Right lobe of liver (tissue), 4 donors: ENCODE data around the gene HEXIM2.

Source experiments
- POLR2A ChIP-seq: fragments of 450-650 bp; IDR thresholded peaks from one replicate; pipeline ENCODE4 v1.6.1; 2017; ENCODE audit warnings: antibody characterized with exemption, mild to moderate bottlenecking
- TF ChIP-seq, protein P1 (sequence below), 4 donors: fragments of 200-600 bp in 3 of 4; fragments of 450-650 bp in 1 of 4; IDR thresholded peaks; one replicate each; pipeline versions ENCODE4 v1.5.1 to v1.8.0; 2016 to 2022; ENCODE audit warnings: antibody characterized with exemption in 4 of 4, mild to moderate bottlenecking in 2 of 4
- donor health status: DM: no; HTN: no; CAD: no.
- donor health status: DM: no; HTN: no; CAD: no.
- donor health status: DM: no; HTN: yes; CAD: no.

DNA sequence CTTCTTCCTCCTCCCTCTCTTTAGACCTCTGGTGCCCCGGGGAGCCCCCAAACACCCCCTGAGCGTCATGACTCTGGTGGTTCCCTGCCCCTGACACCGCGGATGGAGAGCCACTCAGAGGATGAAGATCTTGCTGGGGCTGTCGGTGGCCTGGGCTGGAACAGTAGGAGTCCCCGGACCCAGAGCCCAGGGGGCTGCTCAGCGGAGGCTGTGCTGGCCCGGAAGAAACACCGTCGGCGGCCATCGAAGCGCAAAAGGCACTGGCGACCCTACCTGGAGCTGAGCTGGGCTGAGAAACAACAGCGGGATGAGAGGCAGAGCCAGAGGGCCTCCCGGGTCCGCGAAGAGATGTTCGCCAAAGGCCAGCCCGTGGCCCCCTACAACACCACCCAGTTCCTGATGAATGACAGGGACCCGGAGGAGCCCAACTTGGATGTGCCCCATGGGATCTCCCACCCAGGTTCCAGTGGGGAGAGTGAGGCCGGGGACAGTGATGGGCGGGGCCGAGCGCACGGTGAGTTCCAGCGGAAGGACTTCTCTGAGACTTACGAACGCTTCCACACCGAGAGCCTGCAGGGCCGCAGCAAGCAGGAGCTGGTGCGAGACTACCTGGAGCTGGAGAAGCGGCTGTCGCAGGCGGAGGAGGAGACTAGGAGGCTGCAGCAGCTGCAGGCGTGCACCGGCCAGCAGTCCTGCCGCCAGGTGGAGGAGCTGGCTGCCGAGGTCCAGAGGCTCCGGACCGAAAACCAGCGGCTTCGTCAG, 7.5 kb downstream of the HEXIM2 start:
- TF ChIP-seq, protein P1, sequence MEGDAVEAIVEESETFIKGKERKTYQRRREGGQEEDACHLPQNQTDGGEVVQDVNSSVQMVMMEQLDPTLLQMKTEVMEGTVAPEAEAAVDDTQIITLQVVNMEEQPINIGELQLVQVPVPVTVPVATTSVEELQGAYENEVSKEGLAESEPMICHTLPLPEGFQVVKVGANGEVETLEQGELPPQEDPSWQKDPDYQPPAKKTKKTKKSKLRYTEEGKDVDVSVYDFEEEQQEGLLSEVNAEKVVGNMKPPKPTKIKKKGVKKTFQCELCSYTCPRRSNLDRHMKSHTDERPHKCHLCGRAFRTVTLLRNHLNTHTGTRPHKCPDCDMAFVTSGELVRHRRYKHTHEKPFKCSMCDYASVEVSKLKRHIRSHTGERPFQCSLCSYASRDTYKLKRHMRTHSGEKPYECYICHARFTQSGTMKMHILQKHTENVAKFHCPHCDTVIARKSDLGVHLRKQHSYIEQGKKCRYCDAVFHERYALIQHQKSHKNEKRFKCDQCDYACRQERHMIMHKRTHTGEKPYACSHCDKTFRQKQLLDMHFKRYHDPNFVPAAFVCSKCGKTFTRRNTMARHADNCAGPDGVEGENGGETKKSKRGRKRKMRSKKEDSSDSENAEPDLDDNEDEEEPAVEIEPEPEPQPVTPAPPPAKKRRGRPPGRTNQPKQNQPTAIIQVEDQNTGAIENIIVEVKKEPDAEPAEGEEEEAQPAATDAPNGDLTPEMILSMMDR (IDR thresholded peaks at IDR 0.05), result no peak
- no peak for TF ChIP-seq POLR2A
